ENCODE results near the gene SAP25.

GRCh38 chr7:100566018-100566531 lies 7.6 kb downstream of the SAP25 start:
- TF ChIP-seq POLR2A (IDR thresholded peaks at IDR 0.05) (no peak), CTCF (IDR thresholded peaks at IDR 0.05) (no peak)

Measured in lower leg skin (tissue), 3 donors.